Measurements from ENCODE around the gene THBS4. TPM values are rescaled to one million over a fixed set of nuclear protein-coding genes. Genes with fewer than 3 reads are reported as not detected.

THBS4 gene
- 1 to 10 TPM; 1.7 to 1.8 TPM for total RNA-seq

GRCh38 chr5:80034962-80035821 lies at the start of gene THBS4:
THBS4 (plus strand) TSS chr5:80035348; CDS start chr5:80035538, 190 bp downstream.
- POLR2A ChIA-PET, result no interaction called here
- CTCF ChIA-PET, result no interaction called here

GRCh38 chr5:79986260-79986659 lies 48.9 kb upstream of the THBS4 start:
- ChIA-PET CTCF (interaction anchor here (0.7 to 0.8 kb wide), 2 partner anchors 39 to 97 kb away, joined by 3 to 4 read pairs; no protein-coding TSS in a partner anchor), POLR2A (interaction anchor here (0.6 kb wide), 1 partner anchor 423 kb away, joined by 3 read pairs; no protein-coding TSS in a partner anchor)

GRCh38 chr5:79990205-79990597 lies 44.9 kb upstream of the THBS4 start:
- ChIA-PET CTCF (interaction anchor here (0.9 to 1.8 kb wide), 4 partner anchors 9 to 317 kb away, joined by 5 to 6 read pairs (median 6); no protein-coding TSS in a partner anchor), POLR2A (interaction anchor here (0.6 to 1.4 kb wide), 10 partner anchors 9 to 365 kb away, joined by 3 to 18 read pairs (median 5); no protein-coding TSS in a partner anchor)

- ChIA-PET CTCF (interaction anchor here (0.9 to 1.8 kb wide), 6 partner anchors 10 to 317 kb away, joined by 3 to 6 read pairs (median 5); no protein-coding TSS in a partner anchor), POLR2A (interaction anchor here (0.6 to 1.4 kb wide), 10 partner anchors 10 to 365 kb away, joined by 3 to 18 read pairs (median 5); no protein-coding TSS in a partner anchor)
Observed at GRCh38 chr5:79990598-79991507, 44.3 kb upstream of the THBS4 start, which contains the start of gene MTX3. MTX3 (minus strand) TSS chr5:79991262; CDS start chr5:79991238, 24 bp downstream.

GRCh38 chr5:79992891-79993657 lies 42.1 kb upstream of the THBS4 start:
- CTCF ChIA-PET, result interaction anchor here (0.9 to 1.2 kb wide), 2 partner anchors 67 to 81 kb away, joined by 3 read pairs; no protein-coding TSS in a partner anchor
- POLR2A ChIA-PET, result no interaction called here

GRCh38 chr5:79999722-80000121 lies 35.4 kb upstream of the THBS4 start:
- POLR2A ChIA-PET, result no interaction called here
- CTCF ChIA-PET, result no interaction called here

GRCh38 chr5:80002677-80003076 lies 32.5 kb upstream of the THBS4 start:
- ChIA-PET POLR2A (no interaction called here), CTCF (no interaction called here)

- ChIA-PET CTCF (interaction anchor here (0.6 kb wide), 1 partner anchor 12 kb away, joined by 4 read pairs; no protein-coding TSS in a partner anchor), POLR2A (no interaction called here)
Observed at GRCh38 chr5:80008995-80009765, 26.0 kb upstream of the THBS4 start.

GRCh38 chr5:80010754-80011392 lies 24.3 kb upstream of the THBS4 start:
- CTCF ChIA-PET, result no interaction called here
- POLR2A ChIA-PET, result interaction anchor here (0.5 kb wide), 1 partner anchor 757 kb away, joined by 3 read pairs; no protein-coding TSS in a partner anchor

GRCh38 chr5:80025069-80025468 lies 10.1 kb upstream of the THBS4 start:
- ChIA-PET POLR2A (interaction anchor here (0.6 kb wide), 1 partner anchor 627 kb away, joined by 5 read pairs; no protein-coding TSS in a partner anchor), CTCF (interaction anchor here (0.6 kb wide), 1 partner anchor 39 kb away, joined by 4 read pairs; no protein-coding TSS in a partner anchor)

GRCh38 chr5:80026841-80027240 lies 8.3 kb upstream of the THBS4 start:
- ChIA-PET POLR2A (no interaction called here), CTCF (no interaction called here)

- ChIA-PET POLR2A (no interaction called here), CTCF (no interaction called here)
Observed at GRCh38 chr5:80031109-80031508, 4.0 kb upstream of the THBS4 start.

GRCh38 chr5:80033513-80033912 lies 1.6 kb upstream of the THBS4 start:
- ChIA-PET POLR2A (no interaction called here), CTCF (no interaction called here)

- CTCF ChIA-PET, result no interaction called here
- POLR2A ChIA-PET, result no interaction called here
Observed at GRCh38 chr5:80034559-80034958, 589 bp upstream of the THBS4 start.

- ChIA-PET POLR2A (no interaction called here), CTCF (no interaction called here)
Observed at GRCh38 chr5:80035839-80036238, 691 bp downstream of the THBS4 start.

GRCh38 chr5:80036615-80037014 lies 1.5 kb downstream of the THBS4 start:
- ChIA-PET CTCF (no interaction called here), POLR2A (interaction anchor here (1.0 to 2.0 kb wide), 2 partner anchors 46 to 73 kb away, joined by 6 read pairs; no protein-coding TSS in a partner anchor)

- ChIA-PET POLR2A (interaction anchor here (0.6 to 2.0 kb wide), 4 partner anchors 19 to 75 kb away, joined by 3 to 6 read pairs (median 6); no protein-coding TSS in a partner anchor), CTCF (no interaction called here)
Observed at GRCh38 chr5:80037366-80037765, 2.2 kb downstream of the THBS4 start.

GRCh38 chr5:80039650-80040049 lies 4.5 kb downstream of the THBS4 start:
- ChIA-PET POLR2A (no interaction called here), CTCF (interaction anchor here (1.3 kb wide), 1 partner anchor 44 kb away, joined by 3 read pairs; no protein-coding TSS in a partner anchor)

Measured in activated CD8-positive, alpha-beta memory T cell treated with anti-CD3 and anti-CD28 coated beads for 36 hours (primary cell).